Measurements from ENCODE around the gene WASHC4. TPM values are rescaled to one million over a fixed set of nuclear protein-coding genes. Genes with fewer than 3 reads are reported as not detected.

Gene WASHC4
- total and polyA plus RNA-seq, 4 donors, result 11.5 to 59.1 (median 32.6) TPM

DNA sequence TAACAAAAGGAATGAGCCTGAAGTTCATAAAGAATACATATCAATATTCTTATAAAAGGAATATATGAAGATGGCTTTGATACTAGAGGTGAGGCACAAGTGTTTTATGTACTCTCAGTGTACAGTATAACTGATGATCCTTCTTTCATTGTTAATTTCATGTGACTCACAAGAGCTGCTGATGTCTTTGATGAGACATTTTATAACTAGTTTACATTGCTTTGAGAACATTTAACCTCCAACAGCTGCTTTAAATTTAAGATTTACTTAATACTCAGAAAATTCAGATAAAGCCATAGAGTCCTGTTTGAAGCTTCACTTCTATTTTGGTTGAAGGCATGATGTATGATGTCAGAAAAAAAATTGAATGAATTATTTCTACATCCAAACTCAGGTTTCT lies 59.8 kb downstream of the WASHC4 start:
- no peak overlapping the region for H3K27ac ChIP-seq (ENCODE audit: low read depth in 1 of 2, low read length in 2 of 2)
- no peak overlapping the region for H3K4me3 ChIP-seq (ENCODE audit: low read depth in 1 of 3, low read length in 3 of 3)
- no peaks in the 10 kb centered on the region for H3K27me3 ChIP-seq (ENCODE audit: control insufficient read depth in 4 of 4, insufficient read depth in 4 of 4, low read length in 3 of 4)
- no peak for DNase-seq (ENCODE audit: low spot score)
- H3K4me1 ChIP-seq (ENCODE audit: control insufficient read depth in 4 of 4, insufficient read depth in 4 of 4, low read length in 3 of 4), result peaks cover 0 to 5% (median 0%) of the 10 kb centered on the region in 4 donors
- no peaks in the 10 kb centered on the region for H3K9me3 ChIP-seq (ENCODE audit: control insufficient read depth in 4 of 4, low read length in 3 of 4)
- peaks cover 5 to 54% (median 39%) of the 10 kb centered on the region in 4 donors for H3K36me3 ChIP-seq (ENCODE audit: control insufficient read depth in 4 of 4, insufficient read depth in 3 of 4, low read depth in 1 of 4, low read length in 3 of 4)
- H3K9ac ChIP-seq (ENCODE audit: low read depth in 1 of 2, low read length in 2 of 2), result no peak overlapping the region
- TF ChIP-seq, protein P1, sequence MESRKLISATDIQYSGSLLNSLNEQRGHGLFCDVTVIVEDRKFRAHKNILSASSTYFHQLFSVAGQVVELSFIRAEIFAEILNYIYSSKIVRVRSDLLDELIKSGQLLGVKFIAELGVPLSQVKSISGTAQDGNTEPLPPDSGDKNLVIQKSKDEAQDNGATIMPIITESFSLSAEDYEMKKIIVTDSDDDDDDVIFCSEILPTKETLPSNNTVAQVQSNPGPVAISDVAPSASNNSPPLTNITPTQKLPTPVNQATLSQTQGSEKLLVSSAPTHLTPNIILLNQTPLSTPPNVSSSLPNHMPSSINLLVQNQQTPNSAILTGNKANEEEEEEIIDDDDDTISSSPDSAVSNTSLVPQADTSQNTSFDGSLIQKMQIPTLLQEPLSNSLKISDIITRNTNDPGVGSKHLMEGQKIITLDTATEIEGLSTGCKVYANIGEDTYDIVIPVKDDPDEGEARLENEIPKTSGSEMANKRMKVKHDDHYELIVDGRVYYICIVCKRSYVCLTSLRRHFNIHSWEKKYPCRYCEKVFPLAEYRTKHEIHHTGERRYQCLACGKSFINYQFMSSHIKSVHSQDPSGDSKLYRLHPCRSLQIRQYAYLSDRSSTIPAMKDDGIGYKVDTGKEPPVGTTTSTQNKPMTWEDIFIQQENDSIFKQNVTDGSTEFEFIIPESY (IDR thresholded peaks at IDR 0.05), result peak; percentile 0
- TF ChIP-seq, protein P2, sequence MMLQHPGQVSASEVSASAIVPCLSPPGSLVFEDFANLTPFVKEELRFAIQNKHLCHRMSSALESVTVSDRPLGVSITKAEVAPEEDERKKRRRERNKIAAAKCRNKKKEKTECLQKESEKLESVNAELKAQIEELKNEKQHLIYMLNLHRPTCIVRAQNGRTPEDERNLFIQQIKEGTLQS (IDR thresholded peaks at IDR 0.05), result no peak

DNA sequence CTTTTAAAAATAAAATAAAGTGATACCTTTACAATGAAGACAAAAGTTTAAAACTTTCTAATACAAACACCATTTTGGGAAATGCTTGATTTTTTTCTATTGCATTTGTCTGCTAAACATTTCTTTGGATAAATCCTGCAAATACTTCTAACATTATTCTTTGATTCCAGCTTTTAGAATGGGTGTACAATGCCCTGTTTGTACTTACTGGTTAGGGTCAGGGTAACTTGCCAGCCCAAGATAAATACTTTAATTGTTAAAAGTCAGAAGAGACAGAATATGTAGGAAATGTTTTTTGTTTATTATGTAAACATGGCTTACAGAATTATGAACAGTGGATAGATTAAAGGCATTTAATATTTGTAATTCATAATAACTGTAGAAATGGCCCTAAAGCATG lies 60.5 kb downstream of the WASHC4 start:
- H3K27me3 ChIP-seq (ENCODE audit: control insufficient read depth in 4 of 4, insufficient read depth in 4 of 4, low read length in 3 of 4), result no peaks in the 10 kb centered on the region
- H3K4me1 ChIP-seq (ENCODE audit: control insufficient read depth in 4 of 4, insufficient read depth in 4 of 4, low read length in 3 of 4), result peaks cover 0 to 5% (median 0%) of the 10 kb centered on the region in 4 donors
- TF ChIP-seq YY1 (IDR thresholded peaks at IDR 0.05) (no peak), FOXA2 (IDR thresholded peaks at IDR 0.05) (no peak), JUND (IDR thresholded peaks at IDR 0.05) (no peak), GABPA (IDR thresholded peaks at IDR 0.05 in 1 of 2, conservative IDR thresholded peaks at IDR 0.05 in 1 of 2) (no peak), TAF1 (conservative IDR thresholded peaks at IDR 0.05) (no peak), SP1 (IDR thresholded peaks at IDR 0.05) (no peak), RXRA (IDR thresholded peaks at IDR 0.05) (no peak), NR2F2 (IDR thresholded peaks at IDR 0.05) (no peak), FOXA1 (IDR thresholded peaks at IDR 0.05) (no peak), HNF4A (conservative IDR thresholded peaks at IDR 0.05) (no peak), EGR1 (IDR thresholded peaks at IDR 0.05; ENCODE audit: low read depth in 2 of 2) (no peak), RAD21 (IDR thresholded peaks at IDR 0.05) (no peak)
- TF ChIP-seq, protein P3, sequence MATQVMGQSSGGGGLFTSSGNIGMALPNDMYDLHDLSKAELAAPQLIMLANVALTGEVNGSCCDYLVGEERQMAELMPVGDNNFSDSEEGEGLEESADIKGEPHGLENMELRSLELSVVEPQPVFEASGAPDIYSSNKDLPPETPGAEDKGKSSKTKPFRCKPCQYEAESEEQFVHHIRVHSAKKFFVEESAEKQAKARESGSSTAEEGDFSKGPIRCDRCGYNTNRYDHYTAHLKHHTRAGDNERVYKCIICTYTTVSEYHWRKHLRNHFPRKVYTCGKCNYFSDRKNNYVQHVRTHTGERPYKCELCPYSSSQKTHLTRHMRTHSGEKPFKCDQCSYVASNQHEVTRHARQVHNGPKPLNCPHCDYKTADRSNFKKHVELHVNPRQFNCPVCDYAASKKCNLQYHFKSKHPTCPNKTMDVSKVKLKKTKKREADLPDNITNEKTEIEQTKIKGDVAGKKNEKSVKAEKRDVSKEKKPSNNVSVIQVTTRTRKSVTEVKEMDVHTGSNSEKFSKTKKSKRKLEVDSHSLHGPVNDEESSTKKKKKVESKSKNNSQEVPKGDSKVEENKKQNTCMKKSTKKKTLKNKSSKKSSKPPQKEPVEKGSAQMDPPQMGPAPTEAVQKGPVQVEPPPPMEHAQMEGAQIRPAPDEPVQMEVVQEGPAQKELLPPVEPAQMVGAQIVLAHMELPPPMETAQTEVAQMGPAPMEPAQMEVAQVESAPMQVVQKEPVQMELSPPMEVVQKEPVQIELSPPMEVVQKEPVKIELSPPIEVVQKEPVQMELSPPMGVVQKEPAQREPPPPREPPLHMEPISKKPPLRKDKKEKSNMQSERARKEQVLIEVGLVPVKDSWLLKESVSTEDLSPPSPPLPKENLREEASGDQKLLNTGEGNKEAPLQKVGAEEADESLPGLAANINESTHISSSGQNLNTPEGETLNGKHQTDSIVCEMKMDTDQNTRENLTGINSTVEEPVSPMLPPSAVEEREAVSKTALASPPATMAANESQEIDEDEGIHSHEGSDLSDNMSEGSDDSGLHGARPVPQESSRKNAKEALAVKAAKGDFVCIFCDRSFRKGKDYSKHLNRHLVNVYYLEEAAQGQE (IDR thresholded peaks at IDR 0.05), result no peak
- TF ChIP-seq, protein P4, sequence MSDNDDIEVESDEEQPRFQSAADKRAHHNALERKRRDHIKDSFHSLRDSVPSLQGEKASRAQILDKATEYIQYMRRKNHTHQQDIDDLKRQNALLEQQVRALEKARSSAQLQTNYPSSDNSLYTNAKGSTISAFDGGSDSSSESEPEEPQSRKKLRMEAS (IDR thresholded peaks at IDR 0.05), result no peak
- TF ChIP-seq, protein P1 (IDR thresholded peaks at IDR 0.05), result no peak
- TF ChIP-seq, protein P2 (IDR thresholded peaks at IDR 0.05), result no peak
- H3K9me3 ChIP-seq (ENCODE audit: control insufficient read depth in 4 of 4, low read length in 3 of 4), result no peaks in the 10 kb centered on the region
- H3K4me3 ChIP-seq (ENCODE audit: low read depth in 1 of 3, low read length in 3 of 3), result no peak overlapping the region
- H3K27ac ChIP-seq (ENCODE audit: low read depth in 1 of 2, low read length in 2 of 2), result no peak overlapping the region
- peaks cover 5 to 50% (median 36%) of the 10 kb centered on the region in 4 donors for H3K36me3 ChIP-seq (ENCODE audit: control insufficient read depth in 4 of 4, insufficient read depth in 3 of 4, low read depth in 1 of 4, low read length in 3 of 4)
- no peak for DNase-seq (ENCODE audit: low spot score)
- no peak overlapping the region for H3K9ac ChIP-seq (ENCODE audit: low read depth in 1 of 2, low read length in 2 of 2)
